Measurements from ENCODE around the gene ENTREP1. TPM values are rescaled to one million over a fixed set of nuclear protein-coding genes. Genes with fewer than 3 reads are reported as not detected.
A peak's percentile ranks its signal among the peaks of the same experiment; 100 is the strongest.

Gene ENTREP1
- total RNA-seq, 1 donor from 2014 or later, result 1.4 TPM

- DNase-seq, result no peak
Observed at GRCh38 chr9:69319324-69320025, 5.5 kb upstream of the ENTREP1 start.

- DNase-seq, result no peak
Observed at GRCh38 chr9:69322256-69322655, 2.8 kb upstream of the ENTREP1 start.

DNA sequence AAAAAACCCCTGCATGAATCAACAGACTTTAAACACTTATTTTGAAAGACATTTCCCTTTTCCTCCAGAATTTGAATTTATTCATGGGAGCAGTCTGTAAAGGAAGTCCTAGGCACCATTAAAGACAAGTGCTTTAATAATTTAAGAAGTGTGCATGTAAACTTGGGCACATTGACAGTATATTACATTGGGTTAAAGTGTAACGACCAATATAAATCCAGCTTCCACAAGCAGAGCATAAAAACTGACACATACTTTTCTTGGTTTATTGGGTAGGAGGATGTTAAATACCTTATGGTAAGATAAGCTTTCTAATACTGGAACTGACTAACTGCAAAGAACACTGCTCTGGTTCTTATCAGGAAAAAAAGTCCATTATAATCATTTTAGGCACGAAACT, 1.2 kb upstream of the ENTREP1 start:
- DNase-seq, result no peak

DNA sequence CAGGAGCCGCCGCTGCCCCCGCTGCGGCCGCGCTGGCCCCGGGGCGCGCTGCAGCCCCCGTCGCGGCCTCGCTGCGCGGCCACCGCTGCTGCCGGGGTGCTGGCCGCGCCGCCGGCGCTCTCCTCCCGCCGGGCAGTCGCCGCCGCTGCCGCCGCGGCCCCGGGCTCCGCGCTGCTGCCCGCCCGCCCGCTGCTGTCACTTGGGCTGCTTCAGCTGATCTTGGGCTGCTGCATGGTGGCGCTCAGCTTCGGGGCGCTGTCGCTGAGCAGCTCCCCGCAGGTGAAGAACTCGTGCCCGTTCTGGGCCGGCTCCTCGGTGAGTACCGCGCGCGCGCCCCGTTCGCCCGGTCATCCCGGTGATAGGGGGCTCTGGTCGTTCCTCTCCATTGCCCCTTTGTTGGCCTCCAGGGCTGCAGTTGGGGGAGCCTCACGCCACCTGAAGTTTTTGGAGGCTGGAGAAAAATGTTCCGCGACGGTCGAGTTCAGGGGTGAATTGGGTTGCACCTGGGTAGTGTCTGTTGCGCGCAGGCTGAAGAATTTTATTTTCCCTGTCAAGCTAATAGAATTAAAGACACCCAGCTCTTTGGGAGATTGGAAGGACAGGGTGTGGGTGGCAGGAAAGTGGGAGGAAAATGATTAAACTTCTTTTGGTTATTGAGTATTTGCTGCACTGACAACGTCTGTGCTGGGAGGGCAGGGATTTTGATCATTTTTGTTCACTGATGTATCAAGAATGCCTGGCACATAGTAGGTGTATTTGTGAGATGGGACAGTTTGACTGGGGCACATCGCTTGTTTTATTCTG, 596 bp downstream of the ENTREP1 start:
- peak; percentile 2 for DNase-seq

GRCh38 chr9:69326261-69326660, 1.2 kb downstream of the ENTREP1 start:
- peak; percentile 2 for DNase-seq

GRCh38 chr9:69330580-69330979, 5.6 kb downstream of the ENTREP1 start:
- no peak for DNase-seq

- no peak for DNase-seq
Observed at GRCh38 chr9:69331444-69331843, 6.4 kb downstream of the ENTREP1 start.

DNA sequence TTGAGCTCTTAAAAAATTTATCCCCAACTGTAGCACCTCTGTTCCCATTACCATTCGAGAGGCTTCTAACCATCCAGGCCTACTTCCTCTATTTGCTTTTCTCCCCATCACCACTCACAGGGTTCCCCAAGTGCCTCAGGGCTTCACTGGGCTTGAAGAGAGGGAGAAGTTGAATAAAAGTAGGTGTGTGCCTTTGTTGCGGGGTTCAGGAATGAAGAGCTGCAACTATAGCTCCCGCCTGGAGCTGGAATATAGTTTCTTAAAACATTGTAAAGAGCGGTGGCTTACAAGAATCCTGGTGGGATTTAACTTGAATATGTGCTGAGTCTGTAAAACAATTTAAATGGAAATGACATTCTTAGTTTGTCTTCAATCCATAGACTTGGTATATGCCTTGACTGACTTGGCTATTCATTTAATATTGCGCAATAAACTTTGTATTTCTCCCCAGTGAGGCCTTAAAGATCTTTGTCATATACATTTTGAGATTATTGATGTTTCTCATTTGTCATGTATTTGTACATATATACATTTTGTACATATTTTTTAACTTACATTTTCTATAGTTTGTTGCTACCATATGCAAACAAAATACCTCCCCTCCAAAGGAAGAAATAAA, 7.2 kb downstream of the ENTREP1 start:
- no peak for DNase-seq

- no peak for DNase-seq
Observed at GRCh38 chr9:69333716-69334115, 8.7 kb downstream of the ENTREP1 start.

GRCh38 chr9:69334317-69334716, 9.3 kb downstream of the ENTREP1 start:
- no peak for DNase-seq

DNA sequence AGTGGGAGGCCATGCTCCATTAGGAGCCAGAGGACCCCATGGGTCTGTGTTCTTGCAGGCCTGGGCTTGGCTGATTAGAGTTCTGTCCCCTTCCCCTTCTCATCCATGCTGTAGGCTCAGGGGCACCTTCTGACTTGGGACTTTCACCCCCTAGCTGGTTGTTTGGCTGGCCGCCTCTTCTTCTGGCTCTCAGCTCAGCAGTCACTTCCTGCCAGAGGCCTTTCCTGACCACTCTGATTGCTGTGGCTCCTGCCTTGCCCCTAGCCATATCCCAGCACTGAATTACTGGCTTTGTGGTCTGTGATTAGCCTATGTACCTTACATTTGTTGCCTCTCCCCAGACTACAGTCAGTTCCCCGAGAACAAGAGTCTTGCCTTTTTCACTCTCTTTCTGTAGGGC, 14.6 kb downstream of the ENTREP1 start:
- no peak for DNase-seq

DNA sequence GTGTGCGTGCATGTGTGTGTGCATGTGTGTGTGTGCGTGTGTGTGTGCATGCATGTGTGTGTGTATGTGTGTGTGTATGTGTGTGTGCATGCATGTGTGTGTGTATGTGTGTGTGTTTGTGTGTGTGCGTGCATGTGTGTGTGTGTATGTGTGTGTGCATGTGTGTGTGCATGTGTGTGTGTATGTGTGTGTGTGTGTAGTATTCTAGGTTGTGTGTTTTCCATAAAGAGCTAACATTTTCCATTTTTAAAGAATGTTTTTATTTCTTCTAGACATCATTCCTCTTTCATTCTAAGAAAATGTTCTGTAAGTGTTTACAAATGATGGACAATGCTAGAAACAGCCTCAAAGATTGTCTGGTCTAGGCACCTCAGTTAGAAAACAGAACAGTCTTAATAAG, 15.6 kb downstream of the ENTREP1 start:
- DNase-seq, result no peak

- no peak for DNase-seq
Observed at GRCh38 chr9:69342769-69343168, 17.8 kb downstream of the ENTREP1 start.

DNA sequence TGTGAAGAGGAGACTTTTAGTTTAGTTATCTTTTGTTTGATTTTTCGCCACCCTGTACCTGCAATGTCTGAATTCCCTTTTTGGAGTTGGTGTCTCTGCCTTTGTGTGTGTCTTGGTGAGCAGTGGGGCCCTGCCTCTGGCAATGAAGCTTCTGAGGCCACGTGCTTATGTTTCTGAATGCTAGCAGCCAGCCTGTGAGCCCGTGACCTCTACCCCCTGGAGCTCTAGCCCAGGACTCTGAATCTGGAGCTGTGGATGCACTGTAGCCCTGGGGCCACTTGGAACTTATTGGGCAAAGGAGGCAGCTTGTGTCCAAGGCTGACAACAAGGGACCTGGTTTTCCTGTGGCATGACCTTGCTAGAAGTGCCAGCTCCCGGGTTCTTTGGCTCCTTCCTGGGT, 19.4 kb downstream of the ENTREP1 start:
- no peak for DNase-seq

GRCh38 chr9:69346596-69347390, 21.8 kb downstream of the ENTREP1 start:
- DNase-seq, result no peak

DNA sequence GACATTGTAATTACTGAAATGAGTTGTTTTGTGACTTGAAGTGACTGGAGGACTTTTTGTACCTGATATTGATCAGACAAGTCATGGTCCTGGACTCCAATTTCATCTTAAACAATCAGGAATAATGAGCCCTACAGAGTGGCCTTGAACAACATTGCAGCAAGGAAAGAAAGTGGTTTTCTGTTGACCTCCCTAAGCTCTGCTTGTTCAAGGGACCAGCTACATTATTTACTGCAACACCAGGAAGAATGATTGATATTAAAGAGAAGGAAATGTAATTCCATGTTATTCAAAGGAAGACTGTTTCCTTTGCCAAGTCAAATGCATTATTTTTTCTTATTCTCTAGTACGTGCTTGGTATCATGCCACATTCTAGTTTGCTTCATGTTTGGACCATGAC, 22.6 kb downstream of the ENTREP1 start:
- no peak for DNase-seq

DNA sequence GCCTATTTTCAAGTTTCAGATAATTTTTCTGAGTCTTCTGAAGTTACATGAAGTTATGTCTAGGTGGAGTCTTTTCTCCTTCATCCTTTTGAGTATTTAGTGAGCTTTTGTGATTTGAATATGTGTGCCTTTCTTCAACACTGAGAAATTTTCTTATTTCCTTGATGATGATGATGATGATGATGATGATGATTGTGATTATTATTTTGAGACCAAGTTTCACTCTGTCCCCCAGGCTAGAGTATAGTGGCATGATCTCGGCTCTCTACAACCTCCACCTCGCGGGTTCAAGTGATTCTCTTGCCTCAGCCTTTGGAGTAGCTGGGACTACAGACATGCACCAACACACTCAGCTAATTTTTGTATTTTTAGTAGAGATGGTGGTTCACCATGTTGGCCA, 26.2 kb downstream of the ENTREP1 start:
- DNase-seq, result no peak

GRCh38 chr9:69355232-69355631, 30.2 kb downstream of the ENTREP1 start:
- no peak for DNase-seq

- no peak for DNase-seq
Observed at GRCh38 chr9:69357030-69357775, 32.2 kb downstream of the ENTREP1 start.

DNA sequence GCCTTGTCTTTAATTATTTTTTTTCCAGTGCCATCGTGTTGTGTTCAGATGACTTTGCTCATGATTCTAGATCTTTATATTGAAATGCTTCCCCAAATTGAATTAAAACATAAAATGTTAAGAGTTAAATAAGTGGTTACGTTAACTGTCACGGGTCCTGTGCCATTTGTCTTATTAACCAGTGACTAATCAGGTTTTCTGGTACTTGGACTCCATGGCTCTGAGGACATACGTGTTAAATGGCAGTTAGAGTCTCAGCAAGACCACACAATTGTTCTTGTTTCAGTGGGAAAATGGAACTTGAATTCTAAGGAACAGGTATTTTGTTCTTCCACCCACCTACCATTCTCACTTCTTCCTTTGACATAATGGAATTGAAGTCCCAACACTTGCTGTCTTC, 32.8 kb downstream of the ENTREP1 start:
- no peak for DNase-seq

DNA sequence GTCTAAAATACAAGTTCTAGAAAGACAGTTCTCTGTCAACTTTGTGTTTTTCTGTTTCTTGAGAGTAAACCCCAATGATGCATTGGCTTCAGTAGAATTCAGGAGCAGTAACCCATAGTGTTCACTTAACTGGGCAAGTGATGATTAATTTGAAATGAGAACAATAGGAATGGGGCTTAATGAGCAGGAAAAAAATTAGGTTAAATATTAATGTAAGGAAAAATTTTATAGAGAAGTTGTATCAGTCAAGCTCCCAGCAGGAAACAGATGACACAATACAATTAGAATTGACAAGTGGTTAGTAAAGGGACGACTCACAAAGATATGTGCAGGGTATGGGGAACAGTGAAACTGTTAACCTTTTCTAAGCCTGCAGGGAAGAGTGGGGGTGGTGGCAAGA, 38.2 kb downstream of the ENTREP1 start:
- no peak for DNase-seq

Measured in occipital lobe (tissue), 2 donors.